ENCODE measurements around the gene LRRFIP2.

The LRRFIP2 gene

GRCh38 chr3:37114251-37115145, 59.9 kb downstream of the LRRFIP2 start:
- TF ChIP-seq, protein P1, sequence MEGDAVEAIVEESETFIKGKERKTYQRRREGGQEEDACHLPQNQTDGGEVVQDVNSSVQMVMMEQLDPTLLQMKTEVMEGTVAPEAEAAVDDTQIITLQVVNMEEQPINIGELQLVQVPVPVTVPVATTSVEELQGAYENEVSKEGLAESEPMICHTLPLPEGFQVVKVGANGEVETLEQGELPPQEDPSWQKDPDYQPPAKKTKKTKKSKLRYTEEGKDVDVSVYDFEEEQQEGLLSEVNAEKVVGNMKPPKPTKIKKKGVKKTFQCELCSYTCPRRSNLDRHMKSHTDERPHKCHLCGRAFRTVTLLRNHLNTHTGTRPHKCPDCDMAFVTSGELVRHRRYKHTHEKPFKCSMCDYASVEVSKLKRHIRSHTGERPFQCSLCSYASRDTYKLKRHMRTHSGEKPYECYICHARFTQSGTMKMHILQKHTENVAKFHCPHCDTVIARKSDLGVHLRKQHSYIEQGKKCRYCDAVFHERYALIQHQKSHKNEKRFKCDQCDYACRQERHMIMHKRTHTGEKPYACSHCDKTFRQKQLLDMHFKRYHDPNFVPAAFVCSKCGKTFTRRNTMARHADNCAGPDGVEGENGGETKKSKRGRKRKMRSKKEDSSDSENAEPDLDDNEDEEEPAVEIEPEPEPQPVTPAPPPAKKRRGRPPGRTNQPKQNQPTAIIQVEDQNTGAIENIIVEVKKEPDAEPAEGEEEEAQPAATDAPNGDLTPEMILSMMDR (conservative IDR thresholded peaks at IDR 0.05), result no peak
- H3K27ac ChIP-seq, result no peak overlapping the region

DNA sequence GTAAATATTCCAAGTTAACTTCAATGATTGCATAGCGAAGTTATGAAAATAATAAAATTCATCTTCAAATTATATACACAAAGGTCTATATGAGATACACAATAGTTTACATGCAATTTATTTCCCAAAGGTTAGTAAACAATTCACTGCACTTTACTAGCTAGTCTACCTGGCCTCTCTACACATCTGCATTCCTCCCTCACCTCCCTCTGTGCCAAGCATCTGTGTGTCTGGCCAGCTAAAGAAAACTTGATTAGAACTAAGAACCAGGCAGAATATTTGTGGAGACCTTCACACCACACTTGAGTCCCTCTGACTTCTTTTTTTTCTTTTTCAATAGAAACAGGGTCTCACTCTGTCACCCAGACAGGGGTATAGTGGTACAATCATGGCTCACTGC, 61.4 kb downstream of the LRRFIP2 start:
- no peak overlapping the region for H3K27ac ChIP-seq
- TF ChIP-seq, protein P1 (conservative IDR thresholded peaks at IDR 0.05), result no peak

DNA sequence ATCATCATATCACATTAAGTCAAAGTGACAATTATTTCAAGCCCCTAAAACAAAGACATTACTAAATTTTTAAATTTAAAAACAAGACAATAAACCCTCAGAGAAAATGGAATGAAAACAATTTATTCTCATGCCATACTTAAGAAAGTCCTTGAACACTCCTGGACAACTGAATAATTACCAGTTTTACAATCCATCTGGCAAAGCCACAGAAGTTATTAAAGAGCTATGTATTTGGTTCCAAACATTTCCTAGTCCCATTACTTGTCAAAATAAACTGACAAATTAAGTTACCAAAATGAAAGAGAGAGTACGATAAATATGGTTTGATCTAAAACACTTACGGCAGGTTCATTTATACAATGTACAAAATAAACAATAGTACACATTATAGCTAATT, 63.2 kb downstream of the LRRFIP2 start:
- TF ChIP-seq, protein P1 (conservative IDR thresholded peaks at IDR 0.05), result no peak
- no peak overlapping the region for H3K27ac ChIP-seq

DNA sequence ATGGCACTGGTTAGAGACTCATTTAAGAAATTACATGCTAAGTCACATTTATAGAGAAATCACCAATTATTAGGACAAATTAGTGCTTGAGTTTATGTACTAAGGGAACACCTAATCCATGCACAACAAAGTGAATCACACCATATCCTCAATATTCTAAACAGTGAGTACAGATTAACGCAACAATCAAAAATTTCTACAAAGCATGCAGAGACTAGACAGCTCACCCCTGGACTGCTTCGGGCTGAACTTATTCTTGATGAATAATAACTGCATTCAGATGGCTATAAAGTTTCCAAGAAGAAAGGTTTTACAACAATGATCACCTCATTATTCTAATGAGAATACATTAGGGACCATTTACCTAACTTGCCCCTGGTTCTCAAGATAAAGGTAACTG, 66.5 kb downstream of the LRRFIP2 start:
- TF ChIP-seq, protein P1 (conservative IDR thresholded peaks at IDR 0.05), result no peak
- H3K27ac ChIP-seq, result no peak overlapping the region

DNA sequence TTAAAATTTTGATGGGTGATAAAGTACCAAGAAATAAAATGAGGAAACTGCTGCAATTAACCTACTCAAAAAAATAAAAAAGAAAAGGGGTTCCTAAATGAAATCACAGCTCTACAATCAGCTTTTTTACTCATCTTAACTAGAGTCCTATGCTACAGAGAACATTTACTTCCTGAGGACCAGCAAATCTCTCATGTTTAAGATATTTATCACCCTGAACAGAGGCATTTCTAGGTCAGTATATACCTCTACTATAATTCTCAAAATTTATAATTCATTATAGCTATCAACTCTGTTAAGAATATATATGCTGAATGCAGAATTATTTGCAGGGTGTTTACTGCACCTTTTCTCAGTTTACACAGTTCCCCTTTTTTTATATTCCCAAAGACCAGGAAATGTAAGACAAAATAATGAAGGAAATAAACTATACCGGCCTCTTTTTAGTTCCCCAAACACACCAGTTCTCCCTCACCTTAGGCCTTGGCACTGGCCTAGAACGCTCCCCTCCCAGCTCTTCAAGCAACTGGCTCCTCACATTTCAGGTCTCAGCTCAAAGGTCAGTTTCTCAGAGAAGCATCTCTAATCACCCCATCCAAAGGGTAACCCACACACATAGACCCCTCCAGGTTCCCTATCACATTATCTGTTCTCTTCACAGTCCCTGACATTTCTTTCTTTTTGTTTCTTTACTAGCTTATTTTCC, 71.1 kb downstream of the LRRFIP2 start:
- TF ChIP-seq, protein P1 (conservative IDR thresholded peaks at IDR 0.05), result no peak
- H3K27ac ChIP-seq, result peak overlapping the region; percentile 22; the same call in 1 of the 2 replicates

DNA sequence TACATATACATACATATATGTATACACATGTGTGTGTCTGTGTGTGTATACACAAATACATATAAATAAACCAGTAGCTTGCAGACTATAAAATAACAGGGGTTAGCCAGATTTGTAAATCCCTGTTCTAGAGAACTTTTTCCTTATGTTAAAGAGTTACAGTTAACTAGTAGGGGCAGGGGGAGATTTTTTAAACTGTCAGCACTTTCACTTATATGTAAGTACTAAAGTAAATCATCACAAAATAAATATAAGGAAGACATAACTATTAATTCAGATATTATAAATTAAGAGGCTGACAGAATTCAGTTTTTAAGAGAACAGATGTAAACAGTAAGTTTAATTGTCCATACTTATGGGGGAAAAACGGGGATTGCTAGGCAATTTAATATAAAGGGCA, 74.0 kb downstream of the LRRFIP2 start:
- TF ChIP-seq, protein P1 (conservative IDR thresholded peaks at IDR 0.05), result no peak
- no peak overlapping the region for H3K27ac ChIP-seq

GRCh38 chr3:37099469-37099868, 74.9 kb downstream of the LRRFIP2 start:
- TF ChIP-seq, protein P1 (conservative IDR thresholded peaks at IDR 0.05), result no peak
- no peak overlapping the region for H3K27ac ChIP-seq
